GM19468 (cell line): ENCODE data around the gene GAPDH.
"Not testable (repeated sequence)": the region's sequence is repeated elsewhere in the genome, so short reads cannot be mapped to it uniquely, and the experiment has no call there.

Experiments used
- ATAC-seq: cut with Tn5 transposase; IDR thresholded peaks from one replicate; pipeline ENCODE4 v1.9.1; 2021; ENCODE audit warnings: mild to moderate bottlenecking, moderate library complexity, moderate number of reproducible peaks; ENCODE audit not compliant: unreplicated experiment; ENCODE audit errors: extremely low read depth

GAPDH gene

DNA sequence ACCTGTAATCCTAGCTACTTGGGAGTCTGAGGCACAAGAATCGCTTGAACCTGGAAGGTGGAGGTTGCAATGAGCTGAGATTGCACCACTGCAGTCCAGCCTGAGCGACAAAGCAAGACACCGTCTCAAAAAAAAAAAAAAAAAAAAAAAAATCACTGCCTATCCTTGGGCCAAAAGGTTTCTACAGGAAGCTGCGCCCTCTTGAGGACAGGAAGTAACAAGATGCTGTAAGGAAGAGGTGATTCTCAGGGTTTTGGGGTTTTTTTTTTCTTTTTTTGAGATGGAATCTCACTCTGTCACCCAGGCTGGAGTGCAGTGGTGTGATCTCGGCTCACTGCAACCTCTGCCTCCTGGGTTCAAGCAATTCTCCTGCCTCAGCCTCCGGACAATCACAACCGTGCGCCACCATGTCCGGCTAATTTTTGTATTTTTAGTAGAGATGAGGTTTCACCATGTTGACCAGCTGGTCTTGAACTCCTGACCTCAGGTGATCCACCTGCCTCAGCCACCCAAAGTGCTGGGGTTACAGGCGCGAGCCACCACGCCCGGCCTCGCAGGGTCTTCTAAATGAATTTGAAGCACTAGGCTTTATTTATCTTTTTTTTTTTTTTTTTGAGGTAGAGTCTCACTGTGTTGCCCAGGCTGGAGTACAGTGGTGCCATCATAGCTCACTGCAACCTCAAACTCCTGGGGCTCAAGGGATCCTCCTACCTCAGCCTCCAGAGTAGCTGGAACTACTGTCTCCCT, 23.9 kb downstream of the GAPDH start:
- not testable (repeated sequence) for ATAC-seq

DNA sequence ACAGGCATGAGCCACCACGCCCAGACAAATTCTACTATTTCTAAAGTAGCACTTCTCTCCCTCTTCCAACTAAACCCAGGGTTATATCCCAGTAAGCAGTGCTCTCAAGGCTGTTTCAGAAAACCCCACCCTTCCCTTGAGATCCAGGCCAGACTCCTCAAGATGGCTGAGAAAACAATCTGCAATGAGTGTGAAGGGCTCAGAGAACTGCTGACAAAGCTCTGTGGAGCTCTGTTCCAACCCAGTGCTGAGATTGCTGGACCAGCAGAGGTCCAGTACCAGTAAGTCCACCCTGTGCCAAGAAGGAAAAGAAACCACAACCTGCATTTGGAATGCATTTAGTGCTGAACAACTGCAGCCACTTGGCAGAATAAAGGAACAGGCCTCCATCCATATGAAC, 25.2 kb downstream of the GAPDH start:
- ATAC-seq = no peak

GRCh38 chr12:6560501-6561205, 26.3 kb downstream of the GAPDH start:
- no peak for ATAC-seq

- no peak for ATAC-seq
Measured at GRCh38 chr12:6562881-6563280, 28.6 kb downstream of the GAPDH start.

DNA sequence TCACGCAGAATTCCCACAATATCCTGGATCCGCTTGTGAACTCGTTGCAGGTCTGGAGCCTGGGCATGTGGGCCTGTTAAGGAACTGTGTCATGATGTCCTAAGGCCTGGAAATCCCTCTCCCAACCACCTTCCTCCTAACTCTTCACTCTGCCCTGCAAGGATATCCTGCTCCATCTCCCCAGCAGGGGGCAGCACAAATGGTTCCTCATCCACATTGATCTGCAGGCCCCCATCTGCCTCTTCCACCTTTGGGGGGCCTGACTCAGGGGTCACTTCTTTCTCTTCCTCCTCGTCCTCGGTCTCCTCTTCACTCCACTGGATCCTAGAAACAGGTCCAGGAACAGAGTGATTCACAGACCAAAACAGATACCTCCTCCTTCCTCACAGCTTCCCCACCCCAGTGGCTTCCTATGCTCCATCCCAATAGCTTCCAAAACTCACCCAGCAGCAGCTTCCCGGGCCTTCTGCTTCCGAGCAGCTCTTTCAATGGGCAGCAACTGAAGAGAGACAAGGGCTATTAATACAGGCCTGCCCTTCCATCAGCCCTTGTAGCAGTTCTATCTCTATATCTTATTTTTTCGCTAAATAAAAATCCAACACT, 29.2 kb downstream of the GAPDH start:
- ATAC-seq = no peak

- no peak for ATAC-seq
Measured at GRCh38 chr12:6567112-6567670, 32.9 kb downstream of the GAPDH start.

DNA sequence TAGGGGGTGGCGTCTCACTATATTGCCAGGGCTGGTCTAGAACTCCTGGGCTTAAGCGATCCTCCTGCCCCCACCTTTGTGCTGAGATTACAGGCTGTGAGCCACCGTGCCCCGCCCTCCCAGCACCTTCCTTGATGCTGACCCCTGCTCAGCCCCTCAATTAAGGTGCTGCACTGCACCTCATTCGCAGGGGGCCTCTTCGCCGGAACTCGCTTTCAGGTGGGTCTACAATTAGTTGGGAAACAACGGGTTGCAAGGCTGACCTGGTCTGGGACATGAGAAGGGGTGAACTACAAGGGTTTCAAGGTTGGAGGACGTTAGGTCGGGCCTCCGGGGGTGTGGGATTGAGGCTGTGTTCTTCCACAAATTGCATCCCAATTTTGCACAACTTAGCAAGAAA, 35.0 kb downstream of the GAPDH start:
- ATAC-seq = no peak

DNA sequence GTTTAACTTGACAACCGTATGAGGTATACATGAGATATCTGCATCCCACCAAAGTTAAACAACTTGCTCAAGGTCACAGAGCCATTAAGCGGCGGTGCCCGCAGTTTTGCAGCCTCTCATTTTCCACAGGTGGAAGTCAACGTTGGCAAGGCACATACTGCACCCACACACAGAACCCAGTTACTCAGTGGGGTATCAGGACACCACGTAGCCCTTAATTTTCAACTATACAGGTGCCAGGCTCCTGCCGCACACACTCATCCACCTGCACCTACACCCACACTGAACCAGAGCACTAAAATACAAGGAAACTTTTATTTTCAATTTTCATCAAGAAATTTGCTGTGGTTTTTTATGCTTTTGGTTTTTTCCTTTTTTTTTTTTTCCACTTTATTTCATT, 35.5 kb downstream of the GAPDH start:
- ATAC-seq = no peak

DNA sequence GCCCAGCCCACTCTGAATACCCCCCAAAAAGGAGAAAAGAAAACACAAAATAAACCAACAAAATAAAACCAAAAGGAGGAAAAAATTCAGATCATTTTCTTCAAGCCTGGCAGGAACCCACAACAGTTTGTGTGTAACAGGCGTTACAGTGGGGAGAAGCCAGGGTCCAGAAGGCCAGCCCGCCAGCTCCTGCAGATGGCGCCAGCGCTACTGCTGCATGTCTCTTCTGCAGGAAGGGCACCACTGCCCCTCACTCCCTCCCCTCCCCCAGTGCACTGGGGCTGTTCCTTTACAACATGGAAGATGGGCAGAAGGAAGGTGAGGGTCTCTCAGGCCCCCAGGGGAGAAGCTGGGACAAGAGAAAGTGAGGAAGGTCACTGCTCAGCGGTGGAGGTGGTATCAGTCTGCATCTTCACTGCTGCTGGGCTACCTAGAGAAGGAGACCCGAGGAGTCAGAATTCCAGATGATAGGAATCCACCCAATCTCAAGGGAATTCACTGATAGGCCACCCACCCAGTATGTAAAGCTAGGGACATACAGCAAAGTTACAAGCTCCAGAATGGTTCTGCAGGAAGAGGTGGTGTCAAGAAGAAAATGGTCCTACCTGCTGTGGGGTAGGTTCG, 36.1 kb downstream of the GAPDH start:
- ATAC-seq = no peak

GRCh38 chr12:6573001-6573400, 38.7 kb downstream of the GAPDH start:
- no peak for ATAC-seq

DNA sequence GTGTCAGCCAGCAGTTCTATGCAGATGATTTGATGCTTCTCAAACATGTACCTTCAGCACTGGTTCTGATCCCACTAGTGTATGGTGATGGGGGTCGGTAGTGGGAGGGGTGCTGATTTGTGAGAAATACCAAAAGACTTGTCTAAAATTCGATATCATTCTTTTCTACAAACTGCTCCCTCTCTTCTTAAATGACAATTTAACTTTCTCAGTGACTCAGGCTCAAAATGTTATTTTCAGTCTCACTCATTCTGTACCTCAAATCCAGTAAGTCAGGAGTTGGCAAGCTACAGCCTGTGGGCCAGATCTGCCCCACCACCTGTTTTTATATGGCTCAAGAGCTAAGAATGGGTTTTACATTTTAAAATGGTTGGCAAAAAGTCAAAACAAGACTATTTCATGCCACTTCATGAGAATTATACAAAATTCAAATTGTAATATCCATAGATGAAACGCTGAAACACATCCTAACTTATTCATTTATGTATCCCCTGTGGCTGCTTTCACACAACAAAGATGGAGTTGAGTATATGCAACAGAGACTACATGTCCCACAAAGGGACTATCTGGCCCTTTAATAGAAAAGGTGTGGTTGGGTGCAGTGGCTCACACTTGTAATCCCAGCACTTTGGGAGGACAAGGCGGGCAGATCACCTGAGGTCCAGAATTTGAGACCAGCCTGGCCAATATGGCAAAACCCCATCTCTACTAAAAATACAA, 40.4 kb downstream of the GAPDH start:
- ATAC-seq = no peak

GRCh38 chr12:6575648-6576047, 41.3 kb downstream of the GAPDH start:
- ATAC-seq = no peak

DNA sequence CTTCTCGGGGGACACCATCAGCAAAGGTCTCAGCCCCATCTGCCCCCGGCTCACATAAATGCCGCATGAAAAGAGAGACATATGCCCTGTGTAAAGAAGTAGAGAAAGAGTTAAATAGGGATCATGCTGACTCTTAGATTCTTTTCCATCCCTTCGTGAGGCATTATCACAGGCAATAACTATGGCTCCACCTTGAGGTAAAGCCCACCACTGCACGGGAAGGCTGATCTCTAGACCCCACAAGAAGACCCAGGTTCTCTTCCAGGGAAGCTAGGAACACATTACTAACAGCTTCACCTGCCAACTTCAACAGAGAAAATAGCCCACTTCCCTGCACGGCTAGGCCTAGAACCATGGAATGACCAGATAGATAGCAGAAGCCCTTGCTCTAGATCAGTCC, 47.9 kb downstream of the GAPDH start:
- no peak for ATAC-seq

DNA sequence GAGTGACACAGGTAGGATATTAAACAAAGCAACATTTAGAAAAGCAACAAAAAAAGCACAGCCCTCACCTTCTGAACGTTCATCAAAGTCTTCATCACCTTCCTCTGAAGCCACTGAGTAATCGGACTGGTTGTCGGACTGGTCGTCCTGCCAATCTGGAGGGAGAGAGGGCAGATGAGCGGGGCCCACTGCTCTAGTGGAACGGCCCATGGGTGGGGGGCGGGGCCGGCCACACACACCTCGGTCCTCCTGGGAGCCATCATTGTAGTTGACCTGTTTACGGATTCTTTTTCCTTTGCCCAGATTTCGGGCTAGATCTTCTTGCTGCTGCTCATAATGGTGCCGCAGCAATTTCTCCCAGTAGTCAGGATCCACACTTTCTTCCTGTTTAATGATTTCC, 48.6 kb downstream of the GAPDH start:
- ATAC-seq = no peak

DNA sequence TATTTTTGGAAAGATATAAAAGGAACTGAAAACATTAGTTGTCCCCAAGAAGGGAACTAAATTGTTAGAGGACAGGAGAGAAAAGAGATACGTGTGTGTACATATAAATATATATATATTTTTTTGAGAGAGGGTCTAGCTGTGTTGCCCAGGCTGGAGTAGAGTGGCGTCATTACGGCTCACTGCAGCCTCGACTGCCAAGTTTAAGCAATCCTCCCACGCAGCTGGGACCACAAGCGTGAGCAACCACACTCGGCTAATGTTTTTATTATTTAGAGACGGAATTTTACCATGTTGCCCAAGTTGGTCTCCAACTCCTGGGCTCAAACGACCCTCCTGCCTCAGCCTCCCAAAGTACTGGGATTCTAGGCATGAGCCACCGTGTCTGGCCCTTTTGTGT, 50.0 kb downstream of the GAPDH start:
- ATAC-seq = no peak

DNA sequence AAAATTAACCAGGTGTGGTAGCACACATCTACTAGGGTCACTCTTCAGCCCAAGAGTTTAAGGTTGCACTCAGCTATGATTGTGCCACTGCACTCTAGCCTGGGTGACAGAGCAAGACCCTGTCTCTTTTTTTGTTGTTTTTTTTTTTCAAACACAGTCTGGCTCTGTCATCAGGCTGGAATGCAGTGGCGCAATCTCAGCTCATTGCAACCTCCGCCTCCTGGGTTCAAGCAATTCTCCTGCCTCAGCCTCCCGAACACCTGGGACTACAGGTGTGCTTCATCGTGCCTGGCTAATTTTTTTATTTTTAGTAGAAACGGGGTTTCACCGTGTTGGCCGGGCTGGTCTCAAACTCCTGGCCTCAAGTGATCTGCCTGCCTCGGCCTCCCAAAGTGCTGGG, 52.3 kb downstream of the GAPDH start:
- ATAC-seq = not testable (repeated sequence)
